GM19395 (cell line): ENCODE measurements around the gene PGBD4.

Experiments
- ATAC-seq: cut with Tn5 transposase; IDR thresholded peaks from one replicate; pipeline ENCODE4 v1.9.1; 2021; ENCODE audit warnings: mild to moderate bottlenecking, moderate library complexity; ENCODE audit not compliant: unreplicated experiment

The PGBD4 gene

DNA sequence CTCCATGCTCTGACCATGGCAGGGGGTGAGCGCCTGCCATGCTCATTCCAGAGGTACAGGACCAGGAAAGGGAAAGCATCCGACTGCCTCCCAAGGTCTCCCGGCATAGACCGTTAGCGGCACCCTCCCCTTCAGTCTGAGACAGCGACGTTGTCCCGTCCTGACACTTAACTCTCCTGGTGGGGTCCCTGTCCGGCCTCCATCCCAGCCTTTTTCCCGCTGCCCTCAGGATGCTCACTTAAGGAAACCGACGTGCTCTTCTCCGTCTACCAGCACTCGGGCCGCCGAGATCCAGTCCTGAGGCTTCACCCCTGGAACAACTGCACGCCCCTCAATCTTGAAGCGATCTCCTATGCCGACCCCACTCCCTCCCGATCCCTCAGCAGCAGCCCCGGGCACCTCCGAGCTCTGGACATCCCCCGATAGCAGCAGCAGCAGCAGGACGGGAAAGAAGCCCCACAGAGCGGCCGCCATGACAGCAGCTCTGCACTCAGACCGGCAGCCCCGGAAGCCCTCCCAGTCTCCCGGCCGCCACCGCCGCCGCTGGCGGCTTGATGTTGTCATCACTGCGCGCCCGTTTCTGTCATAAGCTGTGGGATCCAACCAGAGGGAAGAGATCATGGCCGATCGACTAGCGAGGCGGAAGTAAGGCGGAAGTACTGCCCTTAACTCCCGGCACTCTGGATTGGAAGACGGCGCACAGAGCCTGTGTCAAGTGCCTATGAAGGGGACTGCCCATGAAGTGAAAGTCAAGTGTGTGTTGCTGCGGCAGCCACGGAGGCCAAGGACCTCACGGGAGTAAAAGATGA is at the start of gene PGBD4, which contains the start of gene EMC7:
Gene PGBD4 (plus strand): TSS at position 718 of the 809 bp plus-strand sequence. CDS start 449 bp downstream, outside the sequence.
Gene EMC7 (minus strand): TSS at position 497 of the 809 bp plus-strand sequence. CDS start 23 bp downstream, at position 474.
- ATAC-seq, result peak; percentile 98

DNA sequence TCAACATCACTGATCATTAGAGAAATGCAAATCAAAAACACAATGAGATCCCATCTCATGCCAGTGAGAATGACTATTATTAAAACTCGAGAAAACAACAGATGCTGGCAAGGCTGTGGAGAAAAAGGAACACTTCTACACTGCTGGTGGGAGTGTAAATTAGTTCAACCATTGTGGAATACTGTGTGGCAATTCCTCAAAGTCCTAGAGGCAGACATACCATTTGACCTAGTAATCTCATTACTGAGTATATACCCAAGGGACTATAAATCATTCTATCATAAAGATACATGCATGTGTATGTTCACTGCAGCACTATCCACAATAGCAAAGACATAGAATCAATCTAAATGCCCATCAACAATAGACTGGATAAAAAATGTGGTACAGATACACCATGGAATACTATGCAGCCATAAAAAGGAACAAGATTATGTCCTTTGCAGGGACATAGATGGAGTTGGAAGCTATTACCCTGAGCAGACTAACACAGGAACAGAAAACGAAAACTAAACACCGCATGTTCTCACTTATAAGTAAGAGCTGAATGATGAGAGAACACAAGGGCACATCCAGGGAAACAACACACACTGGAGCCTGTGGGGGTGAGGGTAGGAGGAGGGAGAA is 47.7 kb upstream of the PGBD4 start:
- no peak for ATAC-seq

GRCh38 chr15:34055868-34056595 is 45.9 kb upstream of the PGBD4 start:
- ATAC-seq, result no peak

DNA sequence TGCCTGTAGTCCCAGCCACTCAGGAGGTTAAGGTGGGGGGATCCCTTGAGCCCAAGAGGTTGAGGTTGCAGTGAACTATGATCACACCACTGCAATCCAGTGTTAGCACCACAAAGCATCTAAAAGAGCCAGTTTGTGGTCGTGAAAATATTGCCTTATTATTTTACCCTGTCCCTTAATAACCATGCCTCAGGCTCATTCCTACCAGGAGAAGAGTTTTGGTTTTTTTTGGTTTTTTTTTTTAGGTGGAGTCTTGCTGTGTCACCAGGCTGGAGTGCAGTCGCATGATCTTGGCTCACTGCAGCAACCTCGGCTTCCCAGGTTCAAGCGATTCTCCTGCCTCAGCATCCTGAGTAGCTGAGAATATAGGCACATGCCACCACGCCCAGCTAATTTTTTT is 45.0 kb upstream of the PGBD4 start:
- ATAC-seq, result no peak

- ATAC-seq, result no peak
These were observed 42.4 kb upstream of the PGBD4 start for GRCh38 chr15:34059476-34059875.

DNA sequence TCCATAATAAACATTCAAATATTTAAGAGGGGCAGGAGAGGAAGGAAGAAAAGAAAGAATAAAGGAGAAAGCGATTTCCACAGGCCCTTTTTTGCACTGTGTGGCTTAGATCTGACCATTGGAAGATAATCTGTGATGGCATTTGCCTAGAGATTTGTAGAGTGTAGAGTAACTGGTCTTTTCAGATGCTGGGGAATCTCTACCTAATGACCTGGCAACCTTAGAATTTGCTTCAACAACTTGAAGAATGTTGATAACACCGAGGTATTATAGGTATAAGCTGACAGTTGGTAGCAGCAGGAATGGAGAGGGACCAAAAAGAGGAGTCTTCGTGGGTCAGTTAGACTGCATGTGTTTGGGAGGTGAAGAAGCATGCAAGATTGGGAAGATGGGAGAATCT is 41.9 kb upstream of the PGBD4 start:
- no peak for ATAC-seq

DNA sequence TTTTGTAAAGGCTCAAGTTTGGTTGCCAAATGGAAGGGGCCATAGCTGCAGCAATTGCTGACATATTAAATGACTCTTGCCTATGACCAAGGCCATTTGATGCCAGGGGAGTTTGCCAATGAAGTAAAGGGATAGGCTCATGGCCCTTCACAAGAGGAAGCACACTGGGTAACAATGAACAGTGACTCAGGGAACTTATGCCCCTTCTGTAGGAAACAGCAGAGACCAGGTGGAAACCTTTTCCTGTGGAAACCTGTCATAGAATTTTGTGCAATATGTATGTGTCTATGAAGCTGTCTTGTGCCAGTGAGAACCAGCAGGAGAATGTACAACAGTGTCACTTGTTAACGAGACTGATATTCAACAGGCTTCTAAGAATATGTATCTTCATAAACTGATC is 37.4 kb upstream of the PGBD4 start:
- no peak for ATAC-seq

- ATAC-seq, result no peak
These were observed 36.6 kb upstream of the PGBD4 start for GRCh38 chr15:34065261-34065660.

GRCh38 chr15:34065941-34066340 is 35.9 kb upstream of the PGBD4 start:
- no peak for ATAC-seq

DNA sequence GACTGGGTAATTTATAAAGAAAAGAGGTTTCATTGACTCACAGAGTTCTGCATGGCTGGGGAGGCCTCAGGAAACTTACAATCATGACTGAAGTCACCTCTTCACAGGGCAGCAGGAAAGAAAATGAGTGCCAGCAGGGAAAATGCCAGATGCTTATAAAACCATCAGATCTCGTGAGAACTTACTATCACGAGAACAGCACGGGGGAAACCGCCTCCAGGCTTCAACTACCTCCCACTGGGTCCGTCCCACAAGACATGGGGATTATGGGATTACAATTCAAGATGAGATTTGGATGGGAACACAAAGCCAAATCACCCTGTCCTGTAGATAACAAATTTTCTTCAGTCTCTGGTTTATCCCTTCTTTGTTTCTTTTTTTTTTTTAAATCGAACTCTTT is 31.9 kb upstream of the PGBD4 start:
- ATAC-seq, result no peak

GRCh38 chr15:34076785-34077184 is 25.1 kb upstream of the PGBD4 start:
- ATAC-seq, result no peak

- ATAC-seq, result no peak
These were observed 23.0 kb upstream of the PGBD4 start for GRCh38 chr15:34078900-34079299.

- no peak for ATAC-seq
These were observed 22.0 kb upstream of the PGBD4 start for GRCh38 chr15:34079904-34080303.

DNA sequence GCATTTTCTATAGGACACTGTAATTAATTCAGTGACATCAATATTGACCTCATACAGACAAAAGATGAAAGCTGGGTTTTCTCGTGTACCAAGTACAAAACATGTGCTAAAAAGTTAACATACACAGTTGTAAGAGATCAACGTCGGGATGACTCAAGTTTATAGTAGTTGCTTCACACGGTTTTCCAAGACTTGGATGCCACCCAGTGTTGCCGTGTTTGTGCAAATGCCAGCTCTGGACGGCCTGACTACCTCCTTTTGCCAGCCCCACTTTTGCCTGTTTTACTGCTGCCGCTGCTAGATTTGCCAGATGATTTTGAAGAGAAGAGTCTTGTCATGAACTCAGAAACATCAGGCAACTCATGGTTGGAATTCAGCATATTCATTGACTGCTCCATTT is 17.8 kb upstream of the PGBD4 start:
- no peak for ATAC-seq

GRCh38 chr15:34085746-34086145 is 16.1 kb upstream of the PGBD4 start:
- no peak for ATAC-seq

- ATAC-seq, result no peak
These were observed 2.0 kb upstream of the PGBD4 start for GRCh38 chr15:34099914-34100313.

GRCh38 chr15:34102175-34102925 is 467 bp downstream of the PGBD4 start:
- ATAC-seq, result peak; percentile 27

DNA sequence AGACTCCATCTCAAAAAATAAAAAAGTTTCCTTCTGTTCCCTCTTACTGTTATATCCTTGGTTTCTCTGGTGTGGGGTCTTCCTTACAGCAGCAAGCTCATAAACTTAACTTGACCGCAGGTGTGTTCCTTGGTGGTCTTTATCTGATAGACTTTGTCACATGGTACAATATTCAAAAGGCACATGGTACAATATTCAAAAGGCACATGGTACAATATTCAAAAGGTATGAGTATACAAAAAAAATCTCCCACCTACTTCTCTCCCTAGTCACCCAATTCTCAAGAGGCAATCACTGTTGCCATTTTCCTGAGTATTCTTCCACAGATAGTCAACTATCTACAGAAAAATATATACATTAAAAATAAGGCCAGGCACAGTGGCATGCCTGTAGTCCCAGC is 4.5 kb downstream of the PGBD4 start:
- no peak for ATAC-seq

- ATAC-seq, result no peak
These were observed 5.4 kb downstream of the PGBD4 start for GRCh38 chr15:34107315-34107714.

- ATAC-seq, result no peak
These were observed 8.1 kb downstream of the PGBD4 start for GRCh38 chr15:34109797-34110663.
